HepG2 (cell line): ENCODE results near the gene TTLL13. TPM values are rescaled to one million over a fixed set of nuclear protein-coding genes. Genes with fewer than 3 reads are reported as not detected.

Source experiments
- CBX5 ChIP-seq: sonication (generic); formaldehyde crosslinking; IDR thresholded peaks from 2 replicates; pipeline ENCODE4 v1.4.0; 2020; ENCODE audit warnings: missing genetic modification reagents, borderline replicate concordance
- FOXP4 ChIP-seq: sonication (generic); formaldehyde crosslinking; IDR thresholded peaks from 2 replicates; pipeline ENCODE4 v1.4.0; 2020; ENCODE audit warnings: missing genetic modification reagents
- HNF4G ChIP-seq, 2 experiments: sonication (generic) in 1 of 2; formaldehyde crosslinking in 1 of 2; IDR thresholded peaks; 2 replicates each; pipeline versions ENCODE4 v1.4.0 to v1.6.1; 2011 to 2020; ENCODE audit warnings: borderline replicate concordance in 2 of 2, low read depth in 2 of 2, mild to moderate bottlenecking in 2 of 2, low read length in 1 of 2, missing genetic modification reagents in 1 of 2, moderate library complexity in 1 of 2
- KMT2A ChIP-seq: sonication (generic); formaldehyde crosslinking; IDR thresholded peaks from 2 replicates; pipeline ENCODE4 v1.4.0; 2020; ENCODE audit warnings: missing genetic modification reagents
- MED1 ChIP-seq: sonication (generic); formaldehyde crosslinking; IDR thresholded peaks from 2 replicates; pipeline ENCODE4 v1.4.0; 2020; ENCODE audit warnings: missing genetic modification reagents
- NFRKB ChIP-seq: fragments of 450-650 bp; IDR thresholded peaks from 2 replicates; pipeline ENCODE4 v1.6.1; 2017
- PBX2 ChIP-seq: IDR thresholded peaks from 2 replicates; pipeline ENCODE4 v1.6.1; 2016; ENCODE audit warnings: control low read depth
- RBM22 ChIP-seq: fragments of 200-400 bp; formaldehyde crosslinking; optimal IDR thresholded peaks from 2 replicates; pipeline ENCODE3; 2017; ENCODE audit warnings: mild to moderate bottlenecking, low read length, moderate library complexity
- RFX1 ChIP-seq: fragments of 450-650 bp; IDR thresholded peaks from 2 replicates; pipeline ENCODE4 v1.6.1; 2017
- SIX4 ChIP-seq: sonication (generic); formaldehyde crosslinking; IDR thresholded peaks from 2 replicates; pipeline ENCODE4 v1.4.0; 2020; ENCODE audit warnings: missing genetic modification reagents
- SSRP1 ChIP-seq: IDR thresholded peaks from 2 replicates; pipeline ENCODE4 v1.6.1; 2016; ENCODE audit warnings: control low read depth
- SUZ12 ChIP-seq: fragments of 150-350 bp; IDR thresholded peaks from 2 replicates; pipeline ENCODE4 v1.6.1; 2014; ENCODE audit warnings: low read depth, low read length
- YEATS2 ChIP-seq: sonication (generic); formaldehyde crosslinking; IDR thresholded peaks from 2 replicates; pipeline ENCODE4 v1.4.0; 2020; ENCODE audit warnings: missing genetic modification reagents, borderline replicate concordance
- ZFP90 ChIP-seq: sonication (generic); formaldehyde crosslinking; IDR thresholded peaks from 2 replicates; pipeline ENCODE4 v1.8.0; 2022; ENCODE audit warnings: missing genetic modification reagents, mild to moderate bottlenecking, inconsistent platforms, borderline replicate concordance
- ZFX ChIP-seq: sonication (generic); formaldehyde crosslinking; IDR thresholded peaks from 2 replicates; pipeline ENCODE4 v1.4.0; 2020; ENCODE audit warnings: mild to moderate bottlenecking, low read depth, missing genetic modification reagents, moderate library complexity
- ZKSCAN8 ChIP-seq: IDR thresholded peaks from 2 replicates; pipeline ENCODE4 v1.6.1; 2016; ENCODE audit warnings: borderline replicate concordance, missing genetic modification reagents, missing compliant biosample characterization
- ZNF160 ChIP-seq: sonication (generic); formaldehyde crosslinking; IDR thresholded peaks from 2 replicates; pipeline ENCODE4 v1.8.0; 2022; ENCODE audit warnings: mild to moderate bottlenecking, inconsistent platforms, missing genetic modification reagents
- ZNF326 ChIP-seq: sonication (generic); formaldehyde crosslinking; IDR thresholded peaks from 2 replicates; pipeline ENCODE4 v1.4.0; 2020; ENCODE audit warnings: missing genetic modification reagents, borderline replicate concordance
- ZNF335 ChIP-seq: sonication (generic); formaldehyde crosslinking; IDR thresholded peaks from 2 replicates; pipeline ENCODE4 v1.4.0; 2020; ENCODE audit warnings: missing genetic modification reagents
- ZNF367 ChIP-seq: sonication (generic); formaldehyde crosslinking; IDR thresholded peaks from 2 replicates; pipeline ENCODE4 v1.4.0; 2020; ENCODE audit warnings: missing genetic modification reagents, borderline replicate concordance
- ZNF432 ChIP-seq: sonication (generic); formaldehyde crosslinking; IDR thresholded peaks from 2 replicates; pipeline ENCODE4 v1.5.0; 2020; ENCODE audit warnings: missing genetic modification reagents, mild to moderate bottlenecking, borderline replicate concordance
- ZNF674 ChIP-seq: sonication (generic); formaldehyde crosslinking; IDR thresholded peaks from 2 replicates; pipeline ENCODE4 v1.5.0; 2020; ENCODE audit warnings: low read depth, mild to moderate bottlenecking, missing genetic modification reagents
- ZNF773 ChIP-seq: sonication (generic); formaldehyde crosslinking; IDR thresholded peaks from 2 replicates; pipeline ENCODE4 v1.4.0; 2020; ENCODE audit warnings: missing genetic modification reagents, borderline replicate concordance
- ZNF891 ChIP-seq: sonication (generic); formaldehyde crosslinking; IDR thresholded peaks from 2 replicates; pipeline ENCODE4 v1.5.0; 2020; ENCODE audit warnings: mild to moderate bottlenecking, missing genetic modification reagents
- polyA plus RNA-seq, 8 experiments: library from polyadenylated mRNA; depleted of rRNA in 3 of 8; stranded (reverse) in 7 of 8; unstranded in 1 of 8; fragments of >200 nt; fragmentation: Illumina TruSeq in 4 of 8; extraction: Trizol in 4 of 8; gene quantifications; 2 replicates each; pipeline versions ENCODE4 v1.2.1 to v1.2.3, GENCODE V29; 2011 to 2016; ENCODE audit warnings: low read depth in 4 of 8, missing spikeins in 1 of 8, mixed read lengths in 1 of 8; ENCODE audit not compliant: insufficient read depth in 1 of 8
- total RNA-seq, 5 experiments: library from RNA; depleted of rRNA; stranded (reverse); fragments of >200 nt; fragmentation: Illumina TruSeq; extraction: Trizol; gene quantifications; 2 replicates each; pipeline ENCODE4 v1.2.3, GENCODE V29; 2016; ENCODE audit warnings: low read depth in 1 of 5
- TF ChIP-seq, protein P1 (sequence below): sonication (generic); formaldehyde crosslinking; IDR thresholded peaks from 2 replicates; pipeline ENCODE4 v1.8.0; 2022; ENCODE audit warnings: low read depth, missing genetic modification reagents
- TF ChIP-seq, protein P2 (sequence below): IDR thresholded peaks from 2 replicates; pipeline ENCODE4 v1.6.1; 2016

Gene TTLL13
- total and polyA plus RNA-seq, 2 of the 13 experiments (the other 11 are each of a cell fraction or from before 2014, with no cell fraction given): 0.07 to 0.29 TPM

DNA sequence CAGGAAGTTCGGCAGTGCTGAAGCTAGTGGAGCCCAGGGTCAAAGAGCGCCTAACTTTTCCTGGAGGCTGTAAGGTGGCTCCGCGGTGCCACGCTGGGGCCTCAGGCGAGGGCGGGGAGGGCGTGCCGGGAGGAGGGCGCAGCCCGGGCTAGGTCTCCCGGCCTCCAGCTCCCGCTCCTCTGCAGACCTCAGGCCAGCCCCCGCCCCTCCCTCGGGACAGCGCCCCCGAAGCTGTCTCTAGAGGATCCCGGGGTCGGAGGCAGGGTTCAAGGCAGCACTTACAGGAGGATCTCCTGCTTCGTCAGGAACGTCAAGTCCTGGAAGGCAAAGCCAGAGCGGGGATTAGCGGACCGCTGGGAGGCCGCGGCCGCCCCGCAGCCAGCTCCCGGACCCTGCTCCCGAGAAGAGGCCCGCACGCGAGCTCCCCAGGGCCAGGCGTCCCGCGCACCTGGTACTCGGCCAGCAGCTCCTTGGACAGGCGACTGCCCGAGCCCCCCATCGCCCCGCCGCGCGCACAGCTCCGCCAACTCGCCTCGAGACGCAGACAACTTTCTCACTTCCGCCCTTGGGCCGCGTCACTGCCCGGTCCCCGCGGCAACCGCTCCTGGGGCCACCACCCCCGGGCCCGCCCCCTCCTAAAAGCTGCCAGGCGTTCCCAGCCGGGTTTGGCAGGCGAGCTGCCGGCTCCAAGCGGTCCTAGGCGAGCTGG is 15.8 kb upstream of the TTLL13 start, which contains the start of gene CIB1 (continued):
- TF ChIP-seq YEATS2 (CRISPR knock-in tag) (peak; percentile 29; the same call in 1 of the 2 replicates), PBX2 (CRISPR knock-in tag) (no peak), ZFP90 (CRISPR knock-in tag) (no peak), HNF4G (IDR thresholded peaks at IDR 0.05; ENCODE audit: borderline replicate concordance, low read depth, low read length) (peak; percentile 62; the same call in 1 of the 2 replicates), HNF4G (CRISPR knock-in tag; IDR thresholded peaks at IDR 0.05; ENCODE audit: borderline replicate concordance, low read depth) (no peak), ZNF432 (CRISPR knock-in tag) (no peak), RFX1 (peak; percentile 65; the same call in 1 of the 2 replicates), ZNF335 (peak; percentile 20; the same call in 1 of the 2 replicates), ZKSCAN8 (CRISPR knock-in tag) (0 out of 2 replicates have a peak, but pooled peaks have one; percentile 48), SSRP1 (CRISPR knock-in tag) (no peak), KMT2A (peak; percentile 65), CBX5 (CRISPR knock-in tag) (peak; percentile 22; the same call in 1 of the 2 replicates), ZNF160 (CRISPR knock-in tag) (peak; percentile 45; the same call in 1 of the 2 replicates), MED1 (no peak), RBM22 (no peak), SIX4 (no peak), ZFX (CRISPR knock-in tag) (peak; percentile 78), ZNF773 (CRISPR knock-in tag) (no peak), ZNF891 (CRISPR knock-in tag) (no peak), SUZ12 (no peak), ZNF326 (CRISPR knock-in tag) (no peak), ZNF674 (CRISPR knock-in tag) (0 out of 2 replicates have a peak, but pooled peaks have one; percentile 86), ZNF367 (peak; percentile 54; the same call in 1 of the 2 replicates), FOXP4 (CRISPR knock-in tag) (0 out of 2 replicates have a peak, but pooled peaks have one; percentile 27), NFRKB (no peak)
- TF ChIP-seq, protein P1, sequence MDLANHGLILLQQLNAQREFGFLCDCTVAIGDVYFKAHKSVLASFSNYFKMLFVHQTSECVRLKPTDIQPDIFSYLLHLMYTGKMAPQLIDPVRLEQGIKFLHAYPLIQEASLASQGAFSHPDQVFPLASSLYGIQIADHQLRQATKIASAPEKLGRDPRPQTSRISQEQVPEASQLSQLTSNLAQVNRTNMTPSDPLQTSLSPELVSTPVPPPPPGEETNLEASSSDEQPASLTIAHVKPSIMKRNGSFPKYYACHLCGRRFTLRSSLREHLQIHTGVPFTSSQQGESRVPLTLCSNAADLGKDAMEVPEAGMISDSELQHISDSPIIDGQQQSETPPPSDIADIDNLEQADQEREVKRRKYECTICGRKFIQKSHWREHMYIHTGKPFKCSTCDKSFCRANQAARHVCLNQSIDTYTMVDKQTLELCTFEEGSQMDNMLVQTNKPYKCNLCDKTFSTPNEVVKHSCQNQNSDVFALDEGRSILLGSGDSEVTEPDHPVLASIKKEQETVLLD (CRISPR knock-in tag): no peak
- TF ChIP-seq, protein P2, sequence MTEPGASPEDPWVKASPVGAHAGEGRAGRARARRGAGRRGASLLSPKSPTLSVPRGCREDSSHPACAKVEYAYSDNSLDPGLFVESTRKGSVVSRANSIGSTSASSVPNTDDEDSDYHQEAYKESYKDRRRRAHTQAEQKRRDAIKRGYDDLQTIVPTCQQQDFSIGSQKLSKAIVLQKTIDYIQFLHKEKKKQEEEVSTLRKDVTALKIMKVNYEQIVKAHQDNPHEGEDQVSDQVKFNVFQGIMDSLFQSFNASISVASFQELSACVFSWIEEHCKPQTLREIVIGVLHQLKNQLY (CRISPR knock-in tag): peak; percentile 20; the same call in 1 of the 2 replicates
